GM12801 (cell line): ENCODE data around the gene CDH23.

Source experiments
- TF ChIP-seq, protein P1 (sequence below): IDR thresholded peaks from one replicate; pipeline ENCODE4 v1.5.1; 2011; ENCODE audit warnings: control low read depth; ENCODE audit not compliant: insufficient read length; ENCODE audit errors: extremely low read depth

The CDH23 gene

DNA sequence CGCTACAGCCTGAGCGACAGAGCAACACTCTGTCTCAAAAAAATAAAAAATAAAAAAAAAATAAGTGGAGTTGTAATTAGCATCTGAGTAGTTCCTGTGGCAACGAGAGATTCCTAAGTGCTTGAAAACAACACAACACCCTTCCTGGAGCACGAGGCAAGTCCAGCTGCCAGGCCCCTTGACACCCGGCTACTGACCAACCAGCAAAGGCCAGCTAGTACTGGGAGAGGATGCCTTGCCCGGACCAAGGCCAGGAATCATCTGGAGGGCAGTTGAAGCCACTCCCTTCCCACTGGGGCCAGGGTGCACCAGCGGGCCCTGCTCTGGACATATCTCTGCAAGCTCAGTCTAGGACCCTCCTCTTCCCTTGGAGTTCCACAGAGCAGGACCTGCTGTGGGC is 322.3 kb downstream of the CDH23 start:
- TF ChIP-seq, protein P1, sequence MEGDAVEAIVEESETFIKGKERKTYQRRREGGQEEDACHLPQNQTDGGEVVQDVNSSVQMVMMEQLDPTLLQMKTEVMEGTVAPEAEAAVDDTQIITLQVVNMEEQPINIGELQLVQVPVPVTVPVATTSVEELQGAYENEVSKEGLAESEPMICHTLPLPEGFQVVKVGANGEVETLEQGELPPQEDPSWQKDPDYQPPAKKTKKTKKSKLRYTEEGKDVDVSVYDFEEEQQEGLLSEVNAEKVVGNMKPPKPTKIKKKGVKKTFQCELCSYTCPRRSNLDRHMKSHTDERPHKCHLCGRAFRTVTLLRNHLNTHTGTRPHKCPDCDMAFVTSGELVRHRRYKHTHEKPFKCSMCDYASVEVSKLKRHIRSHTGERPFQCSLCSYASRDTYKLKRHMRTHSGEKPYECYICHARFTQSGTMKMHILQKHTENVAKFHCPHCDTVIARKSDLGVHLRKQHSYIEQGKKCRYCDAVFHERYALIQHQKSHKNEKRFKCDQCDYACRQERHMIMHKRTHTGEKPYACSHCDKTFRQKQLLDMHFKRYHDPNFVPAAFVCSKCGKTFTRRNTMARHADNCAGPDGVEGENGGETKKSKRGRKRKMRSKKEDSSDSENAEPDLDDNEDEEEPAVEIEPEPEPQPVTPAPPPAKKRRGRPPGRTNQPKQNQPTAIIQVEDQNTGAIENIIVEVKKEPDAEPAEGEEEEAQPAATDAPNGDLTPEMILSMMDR = no peak

GRCh38 chr10:71719464-71720201 is 322.9 kb downstream of the CDH23 start, which contains the start of gene C10orf105:
C10orf105 (minus strand) TSS chr10:71719778; CDS start chr10:71716337, 3,441 bp downstream.
- TF ChIP-seq, protein P1 = no peak

DNA sequence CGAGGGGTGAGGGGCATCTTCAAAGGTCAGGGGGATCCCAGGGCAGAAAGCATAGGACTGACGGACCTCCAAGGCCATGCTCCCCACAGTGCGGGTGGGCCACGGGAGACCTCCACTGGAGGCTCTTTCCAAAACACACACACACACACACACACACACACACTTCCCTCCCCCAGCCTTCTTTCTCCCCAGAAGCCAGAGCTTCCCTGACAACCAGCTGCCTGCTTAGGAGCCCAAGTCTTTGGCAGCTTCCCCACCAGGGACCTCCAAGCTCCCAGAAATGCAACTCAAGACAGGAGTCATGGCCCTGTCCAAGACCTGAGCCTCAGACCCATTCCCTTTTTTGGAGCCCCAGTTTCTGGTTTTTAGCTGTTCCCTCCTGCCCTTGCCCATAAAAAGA is 323.6 kb downstream of the CDH23 start:
- TF ChIP-seq, protein P1 = no peak

GRCh38 chr10:71721313-71721712 is 324.6 kb downstream of the CDH23 start:
- TF ChIP-seq, protein P1 = no peak

DNA sequence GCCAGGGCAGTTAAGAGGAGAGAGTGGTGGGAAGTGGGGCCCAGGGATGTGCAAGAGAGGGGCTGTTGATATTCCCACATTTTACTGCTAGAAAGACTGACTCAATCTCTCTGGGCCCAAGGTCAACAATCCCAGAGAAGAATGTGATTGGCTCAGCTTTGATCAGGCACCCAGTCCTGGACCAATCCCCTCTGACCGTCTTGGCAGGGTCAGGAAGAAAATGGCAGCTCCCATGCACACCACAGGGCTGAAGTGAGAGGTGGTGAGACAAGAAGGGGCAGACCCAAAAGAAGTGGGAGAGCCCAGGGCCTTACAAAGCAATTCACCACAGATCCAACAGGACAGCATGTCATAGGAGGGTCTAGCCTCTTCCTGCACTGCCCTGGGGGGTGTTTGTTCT is 326.1 kb downstream of the CDH23 start:
- TF ChIP-seq, protein P1 = no peak

DNA sequence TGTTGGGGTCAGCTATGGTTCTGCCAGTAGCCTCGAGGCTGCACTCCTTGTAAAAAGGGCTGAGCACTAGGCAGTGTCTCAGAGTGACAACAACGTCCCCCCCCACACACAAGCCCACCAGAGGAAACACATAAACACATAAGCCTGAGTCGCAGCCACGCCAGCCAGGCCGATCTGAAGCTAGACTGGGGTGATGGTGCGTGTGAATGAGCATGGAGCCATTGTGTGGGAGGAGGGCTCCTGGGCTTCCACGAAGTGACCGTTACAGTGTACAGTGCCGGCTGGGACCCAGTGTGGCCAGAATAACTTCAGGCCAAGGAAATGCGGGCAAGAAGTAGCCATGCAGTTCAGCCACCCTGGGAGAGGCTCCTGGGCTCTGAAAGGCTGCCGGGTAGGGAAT is 326.6 kb downstream of the CDH23 start:
- TF ChIP-seq, protein P1 = no peak

DNA sequence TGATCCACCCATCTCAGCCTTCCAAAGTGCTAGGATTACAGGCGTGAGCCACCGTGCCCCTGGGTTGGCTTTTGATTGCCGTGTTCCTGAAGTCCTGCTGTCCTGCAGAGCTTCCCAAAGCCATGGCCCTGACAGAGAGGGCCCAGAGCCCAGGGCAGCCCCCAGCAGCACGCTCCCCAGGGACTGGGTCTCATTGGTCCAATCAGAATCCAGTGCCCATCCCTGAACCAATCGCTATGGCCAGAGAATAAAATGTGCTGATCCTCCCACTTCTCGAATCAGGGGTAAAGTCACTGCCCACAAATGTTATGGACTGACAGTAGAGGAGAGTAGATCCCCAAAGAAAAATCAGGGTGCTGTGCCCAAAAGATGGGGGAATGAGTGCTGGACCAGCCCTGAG is 327.8 kb downstream of the CDH23 start:
- TF ChIP-seq, protein P1 = no peak
